ENCODE measurements around the gene OBP2B. TPM values are rescaled to one million over a fixed set of nuclear protein-coding genes. Genes with fewer than 3 reads are reported as not detected.
"Not testable (repeated sequence)": the region's sequence is repeated elsewhere in the genome, so short reads cannot be mapped to it uniquely, and the experiment has no call there.

OBP2B gene
- total RNA-seq, 3 donors from 2014 or later (not counting 1 experiment from before 2014, with no cell fraction given): not detected

DNA sequence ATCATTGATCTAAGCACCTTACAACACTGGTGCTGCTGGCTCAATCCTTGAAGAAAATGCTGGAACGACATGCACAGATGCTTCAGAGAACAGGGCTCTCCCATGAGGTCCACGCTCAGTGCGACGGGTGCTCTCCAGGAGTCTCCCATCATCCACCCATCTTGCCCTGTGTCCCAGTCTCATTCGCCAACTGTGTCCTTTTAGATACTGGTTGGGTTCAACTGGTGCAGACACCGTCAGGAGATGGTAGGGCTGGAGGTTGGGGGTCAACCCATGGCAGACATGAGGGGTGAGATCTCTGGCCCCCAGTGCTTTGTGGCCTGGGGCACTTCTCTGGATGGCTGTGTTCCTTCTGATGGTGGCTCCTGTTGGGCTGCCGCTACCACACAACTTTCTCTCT is 1.6 kb upstream of the OBP2B start:
- WGBS (ENCODE audit: insufficient coverage): 90% methylated on average over 6 of the region's 7 CpGs
- no peak for DNase-seq
- H3K27ac Mint-ChIP-seq: no peak overlapping the region

DNA sequence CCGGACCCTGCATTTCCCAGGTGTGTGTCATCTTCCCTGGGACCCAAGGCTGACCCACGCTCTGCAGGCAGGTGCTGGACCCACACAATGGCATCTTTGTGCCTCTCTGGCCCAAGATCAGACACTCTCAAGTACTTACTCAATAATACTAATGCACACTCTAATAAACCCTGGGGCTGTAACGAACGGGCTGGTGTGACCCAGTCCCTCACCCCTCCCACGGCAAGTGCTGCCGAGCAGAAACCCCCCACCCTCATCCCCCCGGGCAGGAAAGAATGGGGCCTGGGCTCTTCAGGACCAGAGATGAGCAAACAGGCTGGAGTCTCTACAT is 1.1 kb upstream of the OBP2B start:
- no peak overlapping the region for H3K27ac ChIP-seq (ENCODE audit: low read length)
- H3K4me3 Mint-ChIP-seq: no peak overlapping the region
- ATAC-seq (no peak), DNase-seq (no peak)
- TF ChIP-seq, protein P1, sequence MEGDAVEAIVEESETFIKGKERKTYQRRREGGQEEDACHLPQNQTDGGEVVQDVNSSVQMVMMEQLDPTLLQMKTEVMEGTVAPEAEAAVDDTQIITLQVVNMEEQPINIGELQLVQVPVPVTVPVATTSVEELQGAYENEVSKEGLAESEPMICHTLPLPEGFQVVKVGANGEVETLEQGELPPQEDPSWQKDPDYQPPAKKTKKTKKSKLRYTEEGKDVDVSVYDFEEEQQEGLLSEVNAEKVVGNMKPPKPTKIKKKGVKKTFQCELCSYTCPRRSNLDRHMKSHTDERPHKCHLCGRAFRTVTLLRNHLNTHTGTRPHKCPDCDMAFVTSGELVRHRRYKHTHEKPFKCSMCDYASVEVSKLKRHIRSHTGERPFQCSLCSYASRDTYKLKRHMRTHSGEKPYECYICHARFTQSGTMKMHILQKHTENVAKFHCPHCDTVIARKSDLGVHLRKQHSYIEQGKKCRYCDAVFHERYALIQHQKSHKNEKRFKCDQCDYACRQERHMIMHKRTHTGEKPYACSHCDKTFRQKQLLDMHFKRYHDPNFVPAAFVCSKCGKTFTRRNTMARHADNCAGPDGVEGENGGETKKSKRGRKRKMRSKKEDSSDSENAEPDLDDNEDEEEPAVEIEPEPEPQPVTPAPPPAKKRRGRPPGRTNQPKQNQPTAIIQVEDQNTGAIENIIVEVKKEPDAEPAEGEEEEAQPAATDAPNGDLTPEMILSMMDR (IDR thresholded peaks at IDR 0.05): no peak
- H3K4me1 ChIP-seq (ENCODE audit: control insufficient read depth, insufficient read depth, low read length): no peaks in the 10 kb centered on the region
- no peak overlapping the region for H3K4me3 ChIP-seq (ENCODE audit: low read length)
- no peaks in the 10 kb centered on the region for H3K27me3 ChIP-seq (ENCODE audit: control insufficient read depth, insufficient read depth, low read length)
- no peak overlapping the region for H3K27ac Mint-ChIP-seq
- intact Hi-C loops (cut with micrococcal nuclease): no loop called here
- no peaks in the 10 kb centered on the region for H3K9me3 Mint-ChIP-seq
- no peaks in the 10 kb centered on the region for H3K36me3 Mint-ChIP-seq
- WGBS (ENCODE audit: insufficient coverage): 85% methylated on average over 7 of the region's 7 CpGs
- no peaks in the 10 kb centered on the region for H3K36me3 ChIP-seq (ENCODE audit: control insufficient read depth, insufficient read depth, low read length)
- no peaks in the 10 kb centered on the region for H3K4me1 Mint-ChIP-seq
- no peaks in the 10 kb centered on the region for H3K9me3 ChIP-seq (ENCODE audit: control insufficient read depth, insufficient read depth, low read length)
- H3K27me3 Mint-ChIP-seq (ENCODE audit: low read depth in 2 of 2): peaks cover 24 to 31% of the 10 kb centered on the region in 2 donors

More for the DNA sequence above, 1.6 kb upstream of the OBP2B start:
- no peak overlapping the region for H3K4me3 ChIP-seq (ENCODE audit: low read length)
- no peaks in the 10 kb centered on the region for H3K27me3 ChIP-seq (ENCODE audit: control insufficient read depth, insufficient read depth, low read length)
- Mint-ChIP-seq H3K27me3 (ENCODE audit: low read depth in 2 of 2) (peaks cover 27 to 35% of the 10 kb centered on the region in 2 donors), H3K36me3 (no peaks in the 10 kb centered on the region), H3K9me3 (no peaks in the 10 kb centered on the region), H3K4me3 (no peak overlapping the region), H3K4me1 (no peaks in the 10 kb centered on the region)
- H3K36me3 ChIP-seq (ENCODE audit: control insufficient read depth, insufficient read depth, low read length): no peaks in the 10 kb centered on the region
- H3K9me3 ChIP-seq (ENCODE audit: control insufficient read depth, insufficient read depth, low read length): no peaks in the 10 kb centered on the region
- TF ChIP-seq, protein P1 (IDR thresholded peaks at IDR 0.05): no peak
- no peaks in the 10 kb centered on the region for H3K4me1 ChIP-seq (ENCODE audit: control insufficient read depth, insufficient read depth, low read length)
- H3K27ac ChIP-seq (ENCODE audit: low read length): no peak overlapping the region
- intact Hi-C loops (cut with micrococcal nuclease): no loop called here
- no peak for ATAC-seq

DNA sequence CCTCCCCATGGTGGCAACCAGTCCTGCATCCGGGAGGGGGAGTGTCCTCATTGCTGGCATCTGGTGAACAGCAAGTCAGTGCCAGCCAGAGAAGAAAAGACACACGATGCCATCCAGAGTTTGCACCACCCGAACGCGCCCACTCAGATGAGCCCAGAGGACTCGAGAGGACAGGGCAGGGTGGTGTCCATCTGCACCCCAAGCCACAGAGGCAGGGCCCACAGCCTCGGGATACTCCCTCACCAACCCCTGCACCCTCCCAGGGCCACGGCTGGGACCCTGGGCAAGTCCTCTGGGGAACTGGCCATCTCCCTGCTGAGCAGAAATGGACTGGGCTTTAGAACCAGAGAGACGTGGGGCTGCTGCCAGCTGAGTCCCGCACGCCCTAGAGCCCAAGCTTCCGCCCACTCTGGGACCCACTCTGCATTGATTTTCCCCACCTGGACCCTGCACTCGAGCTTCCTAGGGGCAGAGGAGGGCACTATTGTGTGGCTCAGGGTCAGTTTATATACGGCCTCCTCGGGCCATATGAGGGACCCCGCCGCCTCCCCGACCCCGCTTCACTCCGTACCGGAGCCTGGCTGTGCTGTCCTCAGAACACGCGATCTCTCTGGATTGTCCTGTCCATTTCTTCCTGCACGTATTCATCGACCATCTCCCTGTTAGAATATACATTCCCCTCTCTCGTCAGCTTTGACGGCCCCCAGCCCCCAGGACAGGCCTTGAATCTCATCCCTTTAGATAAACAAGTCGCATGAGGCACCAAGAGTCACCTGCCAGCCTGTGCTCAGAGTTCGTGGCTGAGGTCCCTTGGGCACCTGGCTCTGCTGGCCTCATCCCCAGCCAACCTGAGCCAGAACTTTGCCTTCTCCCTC is 514 bp upstream of the OBP2B start:
- peaks cover 21 to 24% of the 10 kb centered on the region in 2 donors for H3K27me3 Mint-ChIP-seq (ENCODE audit: low read depth in 2 of 2)
- H3K27me3 ChIP-seq (ENCODE audit: control insufficient read depth, insufficient read depth, low read length); H3K36me3 Mint-ChIP-seq; H3K4me3 ChIP-seq (ENCODE audit: low read length); H3K27ac Mint-ChIP-seq; H3K4me3 Mint-ChIP-seq; H3K9me3 Mint-ChIP-seq; ATAC-seq; H3K9me3 ChIP-seq (ENCODE audit: control insufficient read depth, insufficient read depth, low read length); H3K27ac ChIP-seq (ENCODE audit: low read length); H3K36me3 ChIP-seq (ENCODE audit: control insufficient read depth, insufficient read depth, low read length); H3K4me1 Mint-ChIP-seq; DNase-seq; intact Hi-C loops (cut with micrococcal nuclease); H3K4me1 ChIP-seq (ENCODE audit: control insufficient read depth, insufficient read depth, low read length): not testable (repeated sequence)
- 87% methylated on average over 29 of the region's 29 CpGs for WGBS (ENCODE audit: insufficient coverage)

DNA sequence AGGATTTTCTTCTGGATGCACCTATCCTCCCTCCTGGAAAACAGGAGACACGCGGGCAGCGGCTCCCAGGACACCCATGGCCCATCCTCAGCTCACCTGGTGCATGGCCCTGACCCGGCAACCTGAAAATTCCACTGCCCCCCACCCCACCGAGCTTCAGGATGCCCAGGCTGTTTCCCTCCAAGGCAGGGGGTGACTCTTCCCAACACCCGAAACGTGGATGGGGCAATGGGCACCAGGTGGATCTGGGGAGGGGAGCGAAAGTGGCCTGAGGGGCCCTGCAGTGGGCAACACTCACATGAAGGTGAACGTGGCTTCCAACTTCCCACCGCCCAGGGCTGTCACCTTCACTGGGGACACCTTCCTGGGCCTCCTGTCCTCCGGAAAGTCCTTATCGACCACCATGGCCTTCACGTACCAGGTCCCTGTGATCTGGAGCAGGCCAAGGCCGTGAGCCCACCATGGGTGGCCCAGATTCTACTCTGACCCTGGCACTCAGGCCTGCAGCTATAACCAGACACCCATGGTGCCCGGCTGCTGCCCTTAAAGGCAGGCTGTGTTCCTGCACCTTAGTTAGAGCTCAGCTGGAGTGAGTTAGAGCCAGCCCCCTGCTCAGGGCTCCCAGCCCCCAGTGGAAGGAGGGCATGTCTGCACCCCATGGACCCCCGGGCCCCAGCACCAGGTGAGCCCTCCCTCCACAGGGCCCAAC is 725 bp downstream of the OBP2B start:
- H3K27me3 ChIP-seq (ENCODE audit: control insufficient read depth, insufficient read depth, low read length); H3K4me3 Mint-ChIP-seq; H3K27ac ChIP-seq (ENCODE audit: low read length); H3K4me1 ChIP-seq (ENCODE audit: control insufficient read depth, insufficient read depth, low read length); H3K36me3 Mint-ChIP-seq; ATAC-seq; H3K27ac Mint-ChIP-seq; H3K9me3 ChIP-seq (ENCODE audit: control insufficient read depth, insufficient read depth, low read length); H3K4me3 ChIP-seq (ENCODE audit: low read length); H3K4me1 Mint-ChIP-seq; H3K9me3 Mint-ChIP-seq; H3K36me3 ChIP-seq (ENCODE audit: control insufficient read depth, insufficient read depth, low read length); intact Hi-C loops (cut with micrococcal nuclease); DNase-seq: not testable (repeated sequence)
- WGBS (ENCODE audit: insufficient coverage): 90% methylated on average over 11 of the region's 16 CpGs
- H3K27me3 Mint-ChIP-seq (ENCODE audit: low read depth in 2 of 2): peaks cover 16% of the 10 kb centered on the region in 2 donors

Measured in natural killer cell (primary cell).